Liver (tissue), 9 donors: ENCODE data around the gene CABP4. TPM values are rescaled to one million over a fixed set of nuclear protein-coding genes. Genes with fewer than 3 reads are reported as not detected.

ENCODE experiments used
- DNase-seq: peaks from one replicate; pipeline ENCODE4 v3.0.0-alpha.2; 2017; ENCODE audit warnings: low spot score
- H3K27ac ChIP-seq, 2 donors: one replicate each; pipeline ENCODE4 v1.7.0; 2013; ENCODE audit warnings: inconsistent platforms in 2 of 2, low read length in 2 of 2, control low read depth in 1 of 2, low read depth in 1 of 2, mild to moderate bottlenecking in 1 of 2
- H3K27me3 ChIP-seq, 4 donors: one replicate each; pipeline versions ENCODE4 v1.6.1 to v1.7.0; 2013; ENCODE audit warnings: low read length in 3 of 4, inconsistent platforms in 1 of 4, mild to moderate bottlenecking in 1 of 4, moderate library complexity in 1 of 4; ENCODE audit not compliant: control insufficient read depth in 4 of 4, insufficient read depth in 4 of 4
- H3K36me3 ChIP-seq, 4 donors: one replicate each; pipeline versions ENCODE4 v1.6.1 to v1.7.0; 2013; ENCODE audit warnings: low read length in 3 of 4, mild to moderate bottlenecking in 3 of 4, low read depth in 1 of 4, moderate library complexity in 1 of 4; ENCODE audit not compliant: control insufficient read depth in 4 of 4, insufficient read depth in 3 of 4
- H3K4me1 ChIP-seq, 4 donors: one replicate each; pipeline versions ENCODE4 v1.6.1 to v1.7.0; 2013; ENCODE audit warnings: low read length in 3 of 4, mild to moderate bottlenecking in 3 of 4, moderate library complexity in 1 of 4; ENCODE audit not compliant: control insufficient read depth in 4 of 4, insufficient read depth in 4 of 4
- H3K4me3 ChIP-seq, 3 donors: one replicate each; pipeline versions ENCODE4 v1.6.1 to v1.7.0; 2013; ENCODE audit warnings: low read length in 3 of 3, control low read depth in 1 of 3, low read depth in 1 of 3, mild to moderate bottlenecking in 1 of 3
- H3K9ac ChIP-seq, 2 donors: one replicate each; pipeline ENCODE4 v1.7.0; 2013; ENCODE audit warnings: low read length in 2 of 2, mild to moderate bottlenecking in 2 of 2, moderate library complexity in 2 of 2, control low read depth in 1 of 2, low read depth in 1 of 2
- H3K9me3 ChIP-seq, 4 donors: one replicate each; pipeline versions ENCODE4 v1.6.1 to v1.7.0; 2013; ENCODE audit warnings: low read length in 3 of 4; ENCODE audit not compliant: control insufficient read depth in 4 of 4
- EGR1 ChIP-seq, 2 donors: IDR thresholded peaks; 2 replicates each; pipeline ENCODE4 v1.6.1; 2016 to 2018; ENCODE audit warnings: antibody characterized with exemption in 2 of 2, low read depth in 2 of 2
- FOXA1 ChIP-seq: IDR thresholded peaks from 2 replicates; pipeline ENCODE4 v1.6.1; 2016; ENCODE audit warnings: antibody characterized with exemption
- FOXA2 ChIP-seq: IDR thresholded peaks from 2 replicates; pipeline ENCODE4 v1.6.1; 2016; ENCODE audit warnings: antibody characterized with exemption
- GABPA ChIP-seq, 2 donors: IDR thresholded peaks in 1 of 2; conservative IDR thresholded peaks in 1 of 2; 2 replicates each; pipeline ENCODE4 v1.6.1; 2016; ENCODE audit warnings: antibody characterized with exemption in 2 of 2, mild to moderate bottlenecking in 1 of 2, moderate library complexity in 1 of 2
- HNF4A ChIP-seq, 2 donors: conservative IDR thresholded peaks; 2 replicates each; pipeline ENCODE4 v1.6.1; 2016; ENCODE audit warnings: antibody characterized with exemption in 2 of 2, mild to moderate bottlenecking in 2 of 2
- HNF4G ChIP-seq: IDR thresholded peaks from 2 replicates; pipeline ENCODE4 v1.6.1; 2016; ENCODE audit warnings: antibody characterized with exemption
- JUND ChIP-seq, 2 donors: IDR thresholded peaks; 2 replicates each; pipeline ENCODE4 v1.6.1; 2016; ENCODE audit warnings: antibody characterized with exemption in 2 of 2
- NR2F2 ChIP-seq: IDR thresholded peaks from 2 replicates; pipeline ENCODE4 v1.6.1; 2016; ENCODE audit warnings: antibody characterized with exemption
- RAD21 ChIP-seq, 2 donors: IDR thresholded peaks; 2 replicates each; pipeline ENCODE4 v1.6.1; 2016; ENCODE audit warnings: antibody characterized with exemption in 2 of 2, mild to moderate bottlenecking in 2 of 2
- RXRA ChIP-seq, 2 donors: IDR thresholded peaks; 2 replicates each; pipeline ENCODE4 v1.6.1; 2017 to 2018; ENCODE audit warnings: antibody characterized with exemption in 2 of 2, mild to moderate bottlenecking in 1 of 2
- SP1 ChIP-seq: IDR thresholded peaks from 2 replicates; pipeline ENCODE4 v1.6.1; 2018; ENCODE audit warnings: antibody characterized with exemption, mild to moderate bottlenecking
- TAF1 ChIP-seq: conservative IDR thresholded peaks from 2 replicates; pipeline ENCODE4 v1.6.1; 2016; ENCODE audit warnings: antibody characterized with exemption, mild to moderate bottlenecking
- YY1 ChIP-seq: IDR thresholded peaks from 2 replicates; pipeline ENCODE4 v1.6.1; 2016; ENCODE audit warnings: antibody characterized with exemption, mild to moderate bottlenecking
- ZBTB33 ChIP-seq: IDR thresholded peaks from 2 replicates; pipeline ENCODE4 v1.6.1; 2016; ENCODE audit warnings: antibody characterized with exemption
- WGBS: extraction: QIAGEN DNeasy Blood & Tissue Kit; methylation state at CpG from one replicate; pipeline ENCODE4 v1.1.7; 2013; 5-methylcytosine and 5-hydroxymethylcytosine counted together
- polyA plus RNA-seq, 2 donors: library from polyadenylated mRNA; stranded (reverse) in 1 of 2; unstranded in 1 of 2; fragments of 200-250 nt in 1 of 2; fragments of >200 nt in 1 of 2; fragmentation: Nextera tagmentation in 1 of 2; extraction: Ambion mirVana in 1 of 2; gene quantifications; one replicate each; pipeline versions ENCODE4 v1.2.1 to v1.2.3, GENCODE V29; 2013 to 2015
- total RNA-seq, 2 donors: library from RNA; depleted of rRNA; stranded (reverse); fragments of >200 nt; gene quantifications; one replicate each; pipeline ENCODE4 v1.2.3, GENCODE V29; 2014
- TF ChIP-seq, protein P1 (sequence below): IDR thresholded peaks from 2 replicates; pipeline ENCODE4 v1.6.1; 2016; ENCODE audit warnings: antibody characterized with exemption, mild to moderate bottlenecking
- TF ChIP-seq, protein P2 (sequence below): IDR thresholded peaks from 2 replicates; pipeline ENCODE4 v1.6.1; 2016; ENCODE audit warnings: antibody characterized with exemption
- TF ChIP-seq, protein P3 (sequence below): fragments of 150-350 bp; IDR thresholded peaks from 2 replicates; pipeline ENCODE4 v1.5.1; 2017; ENCODE audit warnings: improper control_type of control experiment, low read depth, low read length; ENCODE audit not compliant: missing input control
- TF ChIP-seq, protein P4 (sequence below): IDR thresholded peaks from 2 replicates; pipeline ENCODE4 v1.6.1; 2016; ENCODE audit warnings: antibody characterized with exemption
- donor health status: healthy.
- donor health status: healthy.
- donor health status: healthy.
- donor health status: healthy.
- donor health status: healthy.

The CABP4 gene
- total and polyA plus RNA-seq, 4 donors: 0.85 to 2.9 (median 1.6) TPM

- DNase-seq: peak; percentile 84
- peaks cover 0 to 2% (median 0%) of the 10 kb centered on the region in 4 donors for H3K36me3 ChIP-seq
- no peaks in the 10 kb centered on the region for H3K27me3 ChIP-seq
- H3K4me3 ChIP-seq: peak overlapping the region; percentile 12 to 78 (median 69)
- peak overlapping the region; percentile 66 to 74 for H3K9ac ChIP-seq
- no peaks in the 10 kb centered on the region for H3K9me3 ChIP-seq
- H3K4me1 ChIP-seq: peaks cover 8 to 44% (median 26%) of the 10 kb centered on the region in 4 donors
- 3% methylated on average over 17 of the region's 17 CpGs for WGBS
- H3K27ac ChIP-seq: peak overlapping the region; percentile 96 to 100
- TF ChIP-seq GABPA (IDR thresholded peaks at IDR 0.05 in 1 of 2, conservative IDR thresholded peaks at IDR 0.05 in 1 of 2) (peak in 1 of 2 donors; percentile 72), NR2F2 (peak; percentile 59), FOXA1 (peak; percentile 39), EGR1 (IDR thresholded peaks at IDR 0.05; ENCODE audit: low read depth in 2 of 2) (peak in 1 of 2 donors; percentile 51), SP1 (peak; percentile 94), ZBTB33 (no peak), RAD21 (IDR thresholded peaks at IDR 0.05) (peak; percentile 94 to 97), HNF4G (peak; percentile 71), FOXA2 (peak; percentile 18), YY1 (peak; percentile 86), HNF4A (conservative IDR thresholded peaks at IDR 0.05) (peak; percentile 86), JUND (IDR thresholded peaks at IDR 0.05) (peak in 1 of 2 donors; percentile 47), RXRA (IDR thresholded peaks at IDR 0.05) (peak; percentile 90 to 92), TAF1 (no peak)
- TF ChIP-seq, protein P1, sequence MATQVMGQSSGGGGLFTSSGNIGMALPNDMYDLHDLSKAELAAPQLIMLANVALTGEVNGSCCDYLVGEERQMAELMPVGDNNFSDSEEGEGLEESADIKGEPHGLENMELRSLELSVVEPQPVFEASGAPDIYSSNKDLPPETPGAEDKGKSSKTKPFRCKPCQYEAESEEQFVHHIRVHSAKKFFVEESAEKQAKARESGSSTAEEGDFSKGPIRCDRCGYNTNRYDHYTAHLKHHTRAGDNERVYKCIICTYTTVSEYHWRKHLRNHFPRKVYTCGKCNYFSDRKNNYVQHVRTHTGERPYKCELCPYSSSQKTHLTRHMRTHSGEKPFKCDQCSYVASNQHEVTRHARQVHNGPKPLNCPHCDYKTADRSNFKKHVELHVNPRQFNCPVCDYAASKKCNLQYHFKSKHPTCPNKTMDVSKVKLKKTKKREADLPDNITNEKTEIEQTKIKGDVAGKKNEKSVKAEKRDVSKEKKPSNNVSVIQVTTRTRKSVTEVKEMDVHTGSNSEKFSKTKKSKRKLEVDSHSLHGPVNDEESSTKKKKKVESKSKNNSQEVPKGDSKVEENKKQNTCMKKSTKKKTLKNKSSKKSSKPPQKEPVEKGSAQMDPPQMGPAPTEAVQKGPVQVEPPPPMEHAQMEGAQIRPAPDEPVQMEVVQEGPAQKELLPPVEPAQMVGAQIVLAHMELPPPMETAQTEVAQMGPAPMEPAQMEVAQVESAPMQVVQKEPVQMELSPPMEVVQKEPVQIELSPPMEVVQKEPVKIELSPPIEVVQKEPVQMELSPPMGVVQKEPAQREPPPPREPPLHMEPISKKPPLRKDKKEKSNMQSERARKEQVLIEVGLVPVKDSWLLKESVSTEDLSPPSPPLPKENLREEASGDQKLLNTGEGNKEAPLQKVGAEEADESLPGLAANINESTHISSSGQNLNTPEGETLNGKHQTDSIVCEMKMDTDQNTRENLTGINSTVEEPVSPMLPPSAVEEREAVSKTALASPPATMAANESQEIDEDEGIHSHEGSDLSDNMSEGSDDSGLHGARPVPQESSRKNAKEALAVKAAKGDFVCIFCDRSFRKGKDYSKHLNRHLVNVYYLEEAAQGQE: peak; percentile 80
- TF ChIP-seq, protein P2, sequence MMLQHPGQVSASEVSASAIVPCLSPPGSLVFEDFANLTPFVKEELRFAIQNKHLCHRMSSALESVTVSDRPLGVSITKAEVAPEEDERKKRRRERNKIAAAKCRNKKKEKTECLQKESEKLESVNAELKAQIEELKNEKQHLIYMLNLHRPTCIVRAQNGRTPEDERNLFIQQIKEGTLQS: no peak
- TF ChIP-seq, protein P3, sequence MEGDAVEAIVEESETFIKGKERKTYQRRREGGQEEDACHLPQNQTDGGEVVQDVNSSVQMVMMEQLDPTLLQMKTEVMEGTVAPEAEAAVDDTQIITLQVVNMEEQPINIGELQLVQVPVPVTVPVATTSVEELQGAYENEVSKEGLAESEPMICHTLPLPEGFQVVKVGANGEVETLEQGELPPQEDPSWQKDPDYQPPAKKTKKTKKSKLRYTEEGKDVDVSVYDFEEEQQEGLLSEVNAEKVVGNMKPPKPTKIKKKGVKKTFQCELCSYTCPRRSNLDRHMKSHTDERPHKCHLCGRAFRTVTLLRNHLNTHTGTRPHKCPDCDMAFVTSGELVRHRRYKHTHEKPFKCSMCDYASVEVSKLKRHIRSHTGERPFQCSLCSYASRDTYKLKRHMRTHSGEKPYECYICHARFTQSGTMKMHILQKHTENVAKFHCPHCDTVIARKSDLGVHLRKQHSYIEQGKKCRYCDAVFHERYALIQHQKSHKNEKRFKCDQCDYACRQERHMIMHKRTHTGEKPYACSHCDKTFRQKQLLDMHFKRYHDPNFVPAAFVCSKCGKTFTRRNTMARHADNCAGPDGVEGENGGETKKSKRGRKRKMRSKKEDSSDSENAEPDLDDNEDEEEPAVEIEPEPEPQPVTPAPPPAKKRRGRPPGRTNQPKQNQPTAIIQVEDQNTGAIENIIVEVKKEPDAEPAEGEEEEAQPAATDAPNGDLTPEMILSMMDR: peak; percentile 97
- TF ChIP-seq, protein P4, sequence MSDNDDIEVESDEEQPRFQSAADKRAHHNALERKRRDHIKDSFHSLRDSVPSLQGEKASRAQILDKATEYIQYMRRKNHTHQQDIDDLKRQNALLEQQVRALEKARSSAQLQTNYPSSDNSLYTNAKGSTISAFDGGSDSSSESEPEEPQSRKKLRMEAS: peak; percentile 72
Measured at GRCh38 chr11:67505605-67506396, 50.6 kb downstream of the CABP4 start.
